HepG2 (cell line): ENCODE measurements around the gene RORC. TPM values are rescaled to one million over a fixed set of nuclear protein-coding genes. Genes with fewer than 3 reads are reported as not detected.

Experiments used
- CCDC6 ChIP-seq: sonication (generic); formaldehyde crosslinking; IDR thresholded peaks from 2 replicates; pipeline ENCODE4 v1.8.1; 2022; ENCODE audit warnings: mild to moderate bottlenecking, missing genetic modification reagents, moderate library complexity
- KMT2A ChIP-seq: sonication (generic); formaldehyde crosslinking; IDR thresholded peaks from 2 replicates; pipeline ENCODE4 v1.4.0; 2020; ENCODE audit warnings: missing genetic modification reagents
- LRRFIP1 ChIP-seq: sonication (generic); formaldehyde crosslinking; conservative IDR thresholded peaks from 2 replicates; pipeline ENCODE4 v1.4.0; 2020; ENCODE audit warnings: missing genetic modification reagents
- MAF1 ChIP-seq: sonication (generic); formaldehyde crosslinking; IDR thresholded peaks from 2 replicates; pipeline ENCODE4 v1.5.0; 2020; ENCODE audit warnings: missing genetic modification reagents, borderline replicate concordance
- MED8 ChIP-seq: sonication (generic); formaldehyde crosslinking; IDR thresholded peaks from 2 replicates; pipeline ENCODE4 v1.8.1; 2023; ENCODE audit warnings: mild to moderate bottlenecking, missing genetic modification reagents; ENCODE audit not compliant: insufficient replicate concordance
- NAIF1 ChIP-seq: sonication (generic); formaldehyde crosslinking; IDR thresholded peaks from 2 replicates; pipeline ENCODE4 v1.5.0; 2020; ENCODE audit warnings: mild to moderate bottlenecking, missing genetic modification reagents, borderline replicate concordance
- NCOA5 ChIP-seq: sonication (generic); formaldehyde crosslinking; IDR thresholded peaks from 2 replicates; pipeline ENCODE4 v1.4.0; 2020; ENCODE audit warnings: missing genetic modification reagents
- NR2F2 ChIP-seq: IDR thresholded peaks from 2 replicates; pipeline ENCODE4 v1.6.1; 2012; ENCODE audit warnings: low read depth, inconsistent platforms, borderline replicate concordance
- PBX3 ChIP-seq: sonication (generic); formaldehyde crosslinking; IDR thresholded peaks from 2 replicates; pipeline ENCODE4 v1.8.1; 2023; ENCODE audit warnings: missing genetic modification reagents, inconsistent platforms, borderline replicate concordance
- SRY ChIP-seq: sonication (generic); formaldehyde crosslinking; IDR thresholded peaks from 2 replicates; pipeline ENCODE4 v1.8.0; 2022; ENCODE audit warnings: mild to moderate bottlenecking, missing genetic modification reagents
- TCF7L2 ChIP-seq: IDR thresholded peaks from 2 replicates; pipeline ENCODE4 v1.6.1; 2011; ENCODE audit warnings: mild to moderate bottlenecking, low read depth, low read length, moderate library complexity
- ZNF251 ChIP-seq: sonication (generic); formaldehyde crosslinking; IDR thresholded peaks from 2 replicates; pipeline ENCODE4 v1.9.0; 2021; ENCODE audit warnings: mild to moderate bottlenecking, missing genetic modification reagents
- ZNF274 ChIP-seq: sonication (generic); formaldehyde crosslinking; IDR thresholded peaks from 2 replicates; pipeline ENCODE4 v1.5.1; 2020; ENCODE audit warnings: mild to moderate bottlenecking, missing genetic modification reagents
- ZNF615 ChIP-seq: sonication (generic); formaldehyde crosslinking; IDR thresholded peaks from 2 replicates; pipeline ENCODE4 v1.5.0; 2020; ENCODE audit warnings: mild to moderate bottlenecking, missing genetic modification reagents, borderline replicate concordance
- ZNF672 ChIP-seq: sonication (generic); formaldehyde crosslinking; IDR thresholded peaks from 2 replicates; pipeline ENCODE4 v1.8.1; 2022; ENCODE audit warnings: missing genetic modification reagents
- ZNF704 ChIP-seq: sonication (generic); formaldehyde crosslinking; IDR thresholded peaks from 2 replicates; pipeline ENCODE4 v1.8.1; 2023; ENCODE audit warnings: mild to moderate bottlenecking, inconsistent platforms, moderate library complexity, missing genetic modification reagents, borderline replicate concordance
- polyA plus RNA-seq, 8 experiments: library from polyadenylated mRNA; depleted of rRNA in 3 of 8; stranded (reverse) in 7 of 8; unstranded in 1 of 8; fragments of >200 nt; fragmentation: Illumina TruSeq in 4 of 8; extraction: Trizol in 4 of 8; gene quantifications; 2 replicates each; pipeline versions ENCODE4 v1.2.1 to v1.2.3, GENCODE V29; 2011 to 2016; ENCODE audit warnings: low read depth in 4 of 8, missing spikeins in 1 of 8, mixed read lengths in 1 of 8; ENCODE audit not compliant: insufficient read depth in 1 of 8
- total RNA-seq, 5 experiments: library from RNA; depleted of rRNA; stranded (reverse); fragments of >200 nt; fragmentation: Illumina TruSeq; extraction: Trizol; gene quantifications; 2 replicates each; pipeline ENCODE4 v1.2.3, GENCODE V29; 2016; ENCODE audit warnings: low read depth in 1 of 5
- TF ChIP-seq, protein P1 (sequence below), 2 experiments: sonication (generic) in 1 of 2; formaldehyde crosslinking in 1 of 2; IDR thresholded peaks; 2 replicates each; pipeline versions ENCODE4 v1.6.1 to v1.9.0; 2014 to 2022; ENCODE audit warnings: antibody characterized with exemption in 1 of 2, borderline replicate concordance in 1 of 2, inconsistent platforms in 1 of 2, low read depth in 1 of 2, missing genetic modification reagents in 1 of 2

The RORC gene
- total and polyA plus RNA-seq, 2 of the 13 experiments (the other 11 are each of a cell fraction or from before 2014, with no cell fraction given), result 2.5 to 6.5 TPM

DNA sequence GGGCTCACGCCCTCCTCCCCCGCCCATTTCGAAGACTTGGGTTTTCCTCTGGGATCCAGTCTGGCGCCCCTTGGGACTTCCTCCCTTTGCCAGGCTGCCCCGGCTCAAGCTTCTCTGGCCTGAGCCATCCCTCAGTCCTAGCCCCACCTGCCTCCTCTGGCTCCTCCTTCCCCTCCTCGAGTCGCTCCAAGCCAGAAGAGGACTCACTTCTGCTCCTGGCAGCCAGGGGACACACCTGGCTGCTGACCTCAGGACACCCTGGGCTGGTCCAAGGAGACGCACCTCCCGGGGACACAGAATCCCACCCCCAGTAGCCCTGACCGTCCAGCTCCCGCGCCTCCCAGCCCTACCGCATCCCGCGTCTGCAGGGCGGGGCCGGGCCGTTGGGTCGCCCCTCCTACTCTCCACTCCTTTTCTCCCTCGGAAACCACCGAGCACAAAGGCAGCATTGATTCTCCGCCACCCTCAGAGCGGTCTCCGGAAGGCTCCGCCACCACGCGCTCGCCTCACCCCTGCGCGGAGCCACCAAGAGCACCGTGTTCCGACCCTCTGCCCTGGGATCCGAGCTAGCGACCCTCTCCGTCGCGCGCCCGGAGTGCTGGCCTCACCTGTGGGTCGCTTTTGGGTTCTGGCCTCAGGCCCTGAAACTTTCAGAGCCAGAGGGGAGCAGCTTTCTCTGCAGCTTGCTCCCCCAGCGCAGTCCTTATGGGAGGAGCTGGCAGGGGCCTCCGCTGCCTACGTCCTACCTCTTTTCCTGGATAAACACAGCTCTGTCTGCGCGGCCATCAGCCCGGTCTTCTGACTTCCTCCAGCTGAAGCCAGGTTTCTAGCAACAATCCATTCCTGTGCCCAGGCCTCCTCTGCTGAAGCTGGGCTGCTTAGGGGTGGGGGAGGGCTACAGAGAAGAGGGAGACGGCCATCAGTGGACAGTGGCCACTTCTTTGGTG, 8.1 kb upstream of the RORC start, which contains the start of gene C2CD4D (continued):
- TF ChIP-seq, protein P1, sequence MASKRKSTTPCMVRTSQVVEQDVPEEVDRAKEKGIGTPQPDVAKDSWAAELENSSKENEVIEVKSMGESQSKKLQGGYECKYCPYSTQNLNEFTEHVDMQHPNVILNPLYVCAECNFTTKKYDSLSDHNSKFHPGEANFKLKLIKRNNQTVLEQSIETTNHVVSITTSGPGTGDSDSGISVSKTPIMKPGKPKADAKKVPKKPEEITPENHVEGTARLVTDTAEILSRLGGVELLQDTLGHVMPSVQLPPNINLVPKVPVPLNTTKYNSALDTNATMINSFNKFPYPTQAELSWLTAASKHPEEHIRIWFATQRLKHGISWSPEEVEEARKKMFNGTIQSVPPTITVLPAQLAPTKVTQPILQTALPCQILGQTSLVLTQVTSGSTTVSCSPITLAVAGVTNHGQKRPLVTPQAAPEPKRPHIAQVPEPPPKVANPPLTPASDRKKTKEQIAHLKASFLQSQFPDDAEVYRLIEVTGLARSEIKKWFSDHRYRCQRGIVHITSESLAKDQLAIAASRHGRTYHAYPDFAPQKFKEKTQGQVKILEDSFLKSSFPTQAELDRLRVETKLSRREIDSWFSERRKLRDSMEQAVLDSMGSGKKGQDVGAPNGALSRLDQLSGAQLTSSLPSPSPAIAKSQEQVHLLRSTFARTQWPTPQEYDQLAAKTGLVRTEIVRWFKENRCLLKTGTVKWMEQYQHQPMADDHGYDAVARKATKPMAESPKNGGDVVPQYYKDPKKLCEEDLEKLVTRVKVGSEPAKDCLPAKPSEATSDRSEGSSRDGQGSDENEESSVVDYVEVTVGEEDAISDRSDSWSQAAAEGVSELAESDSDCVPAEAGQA (IDR thresholded peaks at IDR 0.05; ENCODE audit: low read depth), result no peak
- TF ChIP-seq, protein P1 (CRISPR knock-in tag; IDR thresholded peaks at IDR 0.05; ENCODE audit: borderline replicate concordance), result no peak
- TF ChIP-seq KMT2A (CRISPR knock-in tag) (no peak), ZNF615 (CRISPR knock-in tag) (no peak), NAIF1 (CRISPR knock-in tag) (no peak), LRRFIP1 (CRISPR knock-in tag) (no peak), ZNF672 (CRISPR knock-in tag) (no peak), ZNF704 (CRISPR knock-in tag) (no peak), NCOA5 (CRISPR knock-in tag) (no peak), TCF7L2 (no peak), ZNF251 (no peak), MAF1 (no peak), PBX3 (no peak), NR2F2 (no peak), CCDC6 (no peak), ZNF274 (no peak), SRY (CRISPR knock-in tag) (no peak), MED8 (CRISPR knock-in tag) (no peak)
